ENCODE results near the gene CDK11B.
"Not testable (repeated sequence)": the region's sequence is repeated elsewhere in the genome, so short reads cannot be mapped to it uniquely, and the experiment has no call there.

Gene CDK11B

GRCh38 chr1:1680912-1681273 lies 22.1 kb upstream of the CDK11B start:
- FAIRE-seq, result no peak

GRCh38 chr1:1680031-1680911 lies 21.5 kb upstream of the CDK11B start:
- FAIRE-seq, result no peak

- FAIRE-seq, result no peak
Measured at GRCh38 chr1:1678581-1679380, 20.0 kb upstream of the CDK11B start.

- no peak for FAIRE-seq
Measured at GRCh38 chr1:1677718-1678580, 19.1 kb upstream of the CDK11B start.

GRCh38 chr1:1676087-1676486 lies 17.3 kb upstream of the CDK11B start:
- not testable (repeated sequence) for FAIRE-seq

GRCh38 chr1:1675218-1675617 lies 16.4 kb upstream of the CDK11B start:
- FAIRE-seq, result not testable (repeated sequence)

GRCh38 chr1:1674806-1675205 lies 16.0 kb upstream of the CDK11B start:
- not testable (repeated sequence) for FAIRE-seq

GRCh38 chr1:1672181-1672965 lies 13.6 kb upstream of the CDK11B start:
- FAIRE-seq, result no peak

- no peak for FAIRE-seq
Measured at GRCh38 chr1:1671365-1672119, 12.7 kb upstream of the CDK11B start.

- no peak for FAIRE-seq
Measured at GRCh38 chr1:1670866-1671265, 12.1 kb upstream of the CDK11B start.

- no peak for FAIRE-seq
Measured at GRCh38 chr1:1669468-1670440, 10.9 kb upstream of the CDK11B start.

- no peak for FAIRE-seq
Measured at GRCh38 chr1:1666526-1666925, 7.7 kb upstream of the CDK11B start.

GRCh38 chr1:1665815-1666251 lies 7.0 kb upstream of the CDK11B start:
- FAIRE-seq, result no peak

GRCh38 chr1:1664941-1665814 lies 6.4 kb upstream of the CDK11B start:
- FAIRE-seq, result no peak

- FAIRE-seq, result not testable (repeated sequence)
Measured at GRCh38 chr1:1664318-1664717, 5.5 kb upstream of the CDK11B start.

- not testable (repeated sequence) for FAIRE-seq
Measured at GRCh38 chr1:1662830-1663560, 4.2 kb upstream of the CDK11B start.

GRCh38 chr1:1662392-1662791 lies 3.6 kb upstream of the CDK11B start:
- not testable (repeated sequence) for FAIRE-seq

GRCh38 chr1:1648265-1648664 lies 10.5 kb downstream of the CDK11B start:
- not testable (repeated sequence) for FAIRE-seq
